GM21619 (cell line): ENCODE data around the gene ILF3.
"Not testable (repeated sequence)": the region's sequence is repeated elsewhere in the genome, so short reads cannot be mapped to it uniquely, and the experiment has no call there.

Experiments
- ATAC-seq: cut with Tn5 transposase; IDR thresholded peaks from one replicate; pipeline ENCODE4 v1.9.1; 2021; ENCODE audit not compliant: unreplicated experiment

Gene ILF3

DNA sequence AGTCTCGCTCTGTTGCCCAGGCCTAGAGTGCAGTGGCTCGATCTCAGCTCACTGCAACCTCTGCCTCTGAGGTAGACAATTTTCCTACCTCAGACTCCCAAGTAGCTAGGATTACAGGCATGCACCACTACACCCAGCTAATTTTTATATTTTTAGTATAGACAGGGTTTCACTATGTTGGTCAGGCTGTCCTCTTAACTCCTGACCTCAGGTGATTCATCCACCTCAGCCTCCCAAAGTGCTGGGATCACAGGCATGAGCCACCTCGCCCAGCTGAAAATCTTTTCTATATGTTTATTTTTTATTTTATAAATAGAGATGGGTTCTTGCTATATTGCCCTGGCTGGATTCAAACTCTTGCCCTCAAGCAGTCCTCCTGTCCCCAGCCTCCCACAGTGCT, 17.8 kb downstream of the ILF3 start:
- not testable (repeated sequence) for ATAC-seq

DNA sequence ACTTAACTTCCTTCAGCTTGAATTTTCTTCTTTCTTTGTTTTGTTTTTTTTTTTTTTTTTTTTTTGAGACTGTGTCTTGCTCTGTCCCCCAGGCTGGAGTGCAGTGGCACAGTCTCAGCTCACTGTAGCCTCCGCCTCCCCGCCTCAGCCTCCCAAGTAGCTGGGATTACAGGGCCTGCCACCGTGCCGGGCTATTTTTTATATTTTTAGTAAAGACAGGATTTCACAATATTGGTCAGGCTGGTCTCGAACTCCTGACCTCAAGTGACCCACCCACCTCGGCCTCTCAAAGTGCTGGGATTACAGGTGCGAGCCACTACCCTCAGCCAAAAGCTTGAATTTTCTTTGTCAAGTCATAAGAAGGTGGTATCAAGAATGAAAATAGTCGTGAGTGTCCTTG, 21.1 kb downstream of the ILF3 start:
- ATAC-seq: not testable (repeated sequence)

DNA sequence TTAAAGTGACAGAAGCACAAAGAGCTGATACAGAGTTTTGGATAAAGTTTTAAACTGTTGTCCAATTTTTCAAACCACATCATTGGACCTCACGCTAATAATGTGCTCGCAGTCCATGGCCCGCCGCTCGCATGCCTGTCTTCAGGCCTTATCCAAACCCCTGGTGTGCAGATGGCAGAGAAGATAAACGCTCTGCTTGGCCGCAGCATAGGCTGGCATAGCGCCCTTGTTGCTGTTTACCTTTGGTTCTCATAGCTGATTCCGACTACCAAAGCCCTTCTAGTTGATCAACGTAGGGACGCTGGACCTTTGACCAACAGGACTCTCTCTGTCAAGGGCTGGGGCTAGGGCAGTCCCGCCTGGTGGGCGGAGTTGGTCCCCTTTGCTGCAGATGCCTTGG, 23.6 kb downstream of the ILF3 start:
- ATAC-seq: no peak

DNA sequence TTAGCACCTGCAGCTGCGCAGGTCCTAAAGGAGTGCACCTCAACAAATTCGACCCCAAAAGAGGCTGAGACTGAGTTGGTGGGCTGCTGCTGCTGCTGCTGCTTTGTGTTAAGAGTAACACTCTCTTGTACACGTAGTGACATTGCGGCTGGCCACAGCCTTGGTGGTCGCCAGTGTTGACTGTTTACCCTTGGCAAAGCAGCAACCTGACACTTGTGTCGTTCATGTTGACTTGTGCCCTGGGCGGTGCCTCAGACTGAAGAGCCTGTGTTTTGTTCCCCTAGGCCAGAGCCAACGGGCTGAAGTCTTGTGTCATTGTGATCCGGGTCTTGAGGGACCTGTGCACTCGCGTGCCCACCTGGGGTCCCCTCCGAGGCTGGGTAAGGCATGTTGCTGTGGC, 24.7 kb downstream of the ILF3 start:
- ATAC-seq: no peak

DNA sequence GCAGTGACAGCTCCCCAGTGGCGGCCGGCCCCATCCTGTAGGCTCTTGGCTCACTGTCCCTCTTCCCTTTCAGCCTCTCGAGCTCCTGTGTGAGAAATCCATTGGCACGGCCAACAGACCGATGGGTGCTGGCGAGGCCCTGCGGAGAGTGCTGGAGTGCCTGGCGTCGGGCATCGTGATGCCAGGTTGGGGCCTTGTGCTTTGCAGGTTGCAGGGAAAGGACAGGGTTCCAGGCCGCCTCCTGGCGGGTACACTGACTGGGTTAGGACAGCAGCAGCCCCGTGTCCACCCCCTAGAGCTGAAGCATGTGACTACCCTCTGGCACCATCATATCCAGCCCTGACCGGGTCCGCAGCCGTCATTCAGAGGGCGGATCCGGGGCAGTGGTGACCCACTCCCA, 25.6 kb downstream of the ILF3 start:
- no peak for ATAC-seq

DNA sequence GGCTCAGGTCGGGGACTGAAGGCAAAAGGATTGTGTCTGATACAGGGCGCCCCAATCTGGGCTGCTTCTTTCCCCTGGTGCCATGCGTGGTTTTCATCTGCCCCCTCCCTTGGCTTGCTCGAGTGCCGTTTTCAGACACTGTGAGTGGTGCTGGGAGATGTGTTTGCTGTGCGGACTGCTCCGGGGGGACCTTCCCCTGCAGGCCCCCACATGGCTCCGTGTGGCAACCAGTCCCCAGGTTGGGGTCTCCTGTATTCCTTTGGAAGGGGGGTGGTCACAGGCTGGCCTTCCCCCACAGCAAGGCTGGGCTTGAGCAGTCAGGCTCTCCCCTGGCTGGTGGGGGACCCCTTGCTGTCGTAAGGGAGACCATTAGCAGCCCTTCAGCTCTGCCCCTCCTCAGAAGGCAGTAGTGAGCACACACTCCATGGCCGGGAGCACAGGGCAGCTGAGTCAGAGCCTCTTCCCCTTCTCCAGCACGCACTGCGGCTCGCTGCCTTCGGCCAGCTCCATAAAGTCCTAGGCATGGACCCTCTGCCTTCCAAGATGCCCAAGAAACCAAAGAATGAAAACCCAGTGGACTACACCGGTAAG, 26.5 kb downstream of the ILF3 start:
- ATAC-seq: no peak

DNA sequence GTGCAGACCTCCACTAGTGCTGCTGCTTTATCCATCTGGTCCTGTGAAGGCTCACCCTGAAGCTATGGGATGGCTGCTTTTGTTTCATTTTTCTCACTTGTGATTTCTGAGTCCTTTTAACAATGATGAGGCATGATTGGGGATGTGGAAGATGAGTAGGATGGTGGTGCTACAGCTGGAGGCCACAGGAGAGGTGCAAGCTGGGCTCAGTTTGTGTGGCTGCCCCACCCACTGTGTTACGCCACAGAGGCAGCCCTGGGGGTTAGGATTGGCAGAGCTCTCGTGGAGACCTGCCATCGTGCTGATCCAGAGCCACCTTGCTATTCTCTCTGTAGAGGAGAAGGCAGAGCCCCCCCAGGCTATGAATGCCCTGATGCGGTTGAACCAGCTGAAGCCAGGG, 27.5 kb downstream of the ILF3 start:
- ATAC-seq: no peak

DNA sequence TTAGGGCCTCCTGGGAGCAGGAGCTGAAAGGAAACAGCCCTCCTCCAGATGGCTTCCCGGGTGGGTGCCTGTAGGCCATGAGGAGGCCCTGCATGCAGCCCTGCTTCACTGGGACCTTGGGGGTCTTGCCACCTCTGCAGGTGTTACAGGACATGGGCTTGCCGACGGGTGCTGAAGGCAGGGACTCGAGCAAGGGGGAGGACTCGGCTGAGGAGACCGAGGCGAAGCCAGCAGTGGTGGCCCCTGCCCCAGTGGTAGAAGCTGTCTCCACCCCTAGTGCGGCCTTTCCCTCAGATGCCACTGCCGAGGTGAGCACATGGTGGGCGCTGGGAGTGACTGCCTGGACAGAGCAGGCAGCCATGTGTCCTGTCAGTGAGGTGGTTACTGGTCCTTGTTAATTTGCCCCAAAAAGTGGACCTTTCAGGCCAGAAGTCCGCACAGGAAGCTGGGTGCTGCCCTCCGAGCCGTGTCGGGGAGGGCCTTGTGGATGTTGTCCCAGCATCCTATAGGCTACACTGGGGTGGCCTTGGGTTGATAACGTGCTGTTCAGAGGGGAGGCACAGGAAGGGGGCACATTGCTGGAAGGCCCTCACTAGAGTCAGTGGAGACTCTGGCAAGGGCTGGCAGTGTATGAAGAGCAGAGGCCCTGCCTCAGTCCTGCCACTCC, 28.4 kb downstream of the ILF3 start:
- no peak for ATAC-seq

DNA sequence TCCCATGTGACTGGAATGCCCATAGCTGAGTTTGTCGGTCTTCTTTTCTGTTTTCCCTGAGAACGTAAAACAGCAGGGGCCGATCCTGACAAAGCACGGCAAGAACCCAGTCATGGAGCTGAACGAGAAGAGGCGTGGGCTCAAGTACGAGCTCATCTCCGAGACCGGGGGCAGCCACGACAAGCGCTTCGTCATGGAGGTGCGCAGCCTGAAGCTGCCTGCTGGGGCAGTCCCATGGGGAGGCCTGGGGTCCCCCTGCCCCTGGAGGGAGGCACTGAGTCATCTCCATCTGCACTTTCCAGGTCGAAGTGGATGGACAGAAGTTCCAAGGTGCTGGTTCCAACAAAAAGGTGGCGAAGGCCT, 28.9 kb downstream of the ILF3 start:
- ATAC-seq: no peak

DNA sequence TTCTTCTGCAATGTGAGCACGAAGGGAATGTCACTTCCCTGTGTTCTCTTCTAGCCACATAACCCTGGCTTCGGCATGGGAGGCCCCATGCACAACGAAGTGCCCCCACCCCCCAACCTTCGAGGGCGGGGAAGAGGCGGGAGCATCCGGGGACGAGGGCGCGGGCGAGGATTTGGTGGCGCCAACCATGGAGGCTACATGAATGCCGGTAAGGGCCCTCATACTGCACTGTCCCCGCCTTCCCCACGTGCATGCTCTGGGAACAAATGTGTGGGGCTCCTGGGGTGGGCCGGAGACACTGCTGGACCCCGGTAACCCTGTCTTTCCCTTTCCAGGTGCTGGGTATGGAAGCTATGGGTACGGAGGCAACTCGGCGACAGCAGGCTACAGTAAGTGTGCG, 29.4 kb downstream of the ILF3 start:
- ATAC-seq: no peak

DNA sequence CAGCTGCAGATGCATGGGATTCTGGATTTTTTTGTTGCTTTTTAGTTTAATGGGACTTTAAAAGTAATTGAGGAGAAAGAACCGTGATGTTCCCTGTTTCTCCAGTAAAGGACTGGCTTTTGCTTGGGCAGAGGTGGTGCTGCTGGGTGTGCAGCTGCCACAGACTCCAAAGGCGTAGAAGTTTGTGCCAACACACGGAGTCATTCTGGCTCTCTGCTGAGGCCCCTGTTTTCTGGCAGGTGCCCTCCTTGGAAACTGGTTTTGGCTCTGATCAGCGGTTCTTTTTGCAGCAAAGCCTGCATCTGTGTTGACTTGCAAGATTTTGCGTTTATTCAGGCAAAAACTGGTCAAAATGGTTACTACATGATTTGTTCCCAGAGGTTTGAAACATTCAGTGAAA, 31.1 kb downstream of the ILF3 start:
- no peak for ATAC-seq

DNA sequence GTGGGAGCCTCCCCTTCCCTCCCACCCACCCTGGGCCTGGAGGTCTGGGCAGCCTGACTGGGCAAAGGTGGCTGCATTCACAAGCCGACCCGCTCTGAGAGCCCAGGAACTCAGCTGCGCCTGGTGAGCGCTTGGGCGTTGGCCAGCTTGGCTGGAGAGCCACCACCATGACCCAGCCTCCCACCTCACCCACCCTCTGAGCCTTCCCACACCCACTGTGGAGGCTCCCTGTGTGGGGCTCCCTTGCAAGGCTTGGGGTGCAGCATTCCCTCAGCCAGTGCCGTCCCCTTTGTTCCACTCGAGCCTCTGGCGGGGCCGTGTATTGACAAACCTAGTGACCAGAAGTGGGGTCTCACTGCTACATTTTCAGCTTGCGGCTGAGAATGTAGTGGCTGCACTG, 32.0 kb downstream of the ILF3 start:
- ATAC-seq: no peak

DNA sequence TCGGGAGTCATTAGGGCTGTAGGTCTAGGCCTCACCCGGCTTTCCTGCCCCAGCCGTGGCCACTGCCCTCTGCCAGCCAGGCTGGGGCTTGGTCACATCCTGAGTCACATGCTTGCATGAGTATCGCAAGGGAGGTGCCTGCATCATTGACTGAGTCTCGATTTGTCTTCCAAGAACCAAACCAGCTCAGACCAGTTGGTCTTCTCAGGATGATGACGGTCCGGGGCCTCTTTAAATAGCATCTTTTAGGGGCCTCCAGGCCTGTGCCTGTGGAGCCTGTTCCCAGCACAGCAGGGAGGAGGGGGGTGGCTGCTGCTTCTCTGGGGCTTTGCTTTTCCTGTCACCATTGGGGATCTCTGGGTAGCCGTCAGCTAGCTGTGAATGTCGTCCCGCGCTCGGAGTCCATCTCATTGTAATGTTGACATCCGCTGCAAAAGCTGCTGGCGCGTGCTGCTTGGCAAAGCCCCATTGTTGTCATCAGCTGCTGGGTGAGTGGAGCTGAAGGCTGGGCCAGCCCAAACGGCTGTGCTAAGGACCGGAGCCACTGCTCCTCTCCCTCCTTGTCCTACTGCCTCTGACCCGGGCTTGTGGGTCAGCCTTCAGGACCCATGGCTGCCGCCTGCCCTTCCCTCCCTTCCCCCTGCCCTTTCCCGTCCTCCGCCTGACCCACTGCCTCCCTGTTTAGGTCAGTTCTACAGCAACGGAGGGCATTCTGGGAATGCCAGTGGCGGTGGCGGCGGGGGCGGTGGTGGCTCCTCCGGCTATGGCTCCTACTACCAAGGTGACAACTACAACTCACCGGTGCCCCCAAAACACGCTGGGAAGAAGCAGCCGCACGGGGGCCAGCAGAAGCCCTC, 32.7 kb downstream of the ILF3 start:
- ATAC-seq: no peak

DNA sequence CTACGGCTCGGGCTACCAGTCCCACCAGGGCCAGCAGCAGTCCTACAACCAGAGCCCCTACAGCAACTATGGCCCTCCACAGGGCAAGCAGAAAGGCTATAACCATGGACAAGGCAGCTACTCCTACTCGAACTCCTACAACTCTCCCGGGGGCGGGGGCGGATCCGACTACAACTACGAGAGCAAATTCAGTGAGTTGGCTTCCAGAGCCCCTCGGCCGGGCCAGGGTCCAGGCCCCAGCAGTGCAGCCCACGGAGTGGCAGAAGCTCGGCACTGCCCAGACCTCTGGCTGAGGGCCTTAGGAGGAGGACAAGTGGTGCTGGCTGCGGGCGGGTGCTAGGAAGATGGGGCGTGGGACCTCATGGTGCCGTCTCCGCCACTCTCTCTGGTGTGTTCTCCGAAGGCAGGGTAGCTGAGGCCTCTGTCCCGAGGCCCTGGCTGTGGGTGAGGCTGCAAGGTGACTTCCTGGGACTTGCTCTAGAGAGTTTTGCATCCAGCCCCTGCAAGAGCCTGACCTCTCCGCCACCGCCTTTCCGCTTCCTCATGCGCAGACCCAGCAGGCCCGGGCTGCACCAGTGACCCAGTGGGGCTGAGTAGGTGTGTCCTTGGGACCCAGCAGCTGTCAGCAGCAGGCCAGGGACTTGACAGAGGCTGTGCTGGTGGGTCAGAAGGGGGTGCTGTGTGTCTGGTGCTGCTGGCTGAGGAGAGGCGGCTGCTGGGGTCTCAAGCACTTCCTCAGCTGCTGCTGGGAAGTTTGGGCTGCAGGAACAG, 33.6 kb downstream of the ILF3 start:
- ATAC-seq: no peak

DNA sequence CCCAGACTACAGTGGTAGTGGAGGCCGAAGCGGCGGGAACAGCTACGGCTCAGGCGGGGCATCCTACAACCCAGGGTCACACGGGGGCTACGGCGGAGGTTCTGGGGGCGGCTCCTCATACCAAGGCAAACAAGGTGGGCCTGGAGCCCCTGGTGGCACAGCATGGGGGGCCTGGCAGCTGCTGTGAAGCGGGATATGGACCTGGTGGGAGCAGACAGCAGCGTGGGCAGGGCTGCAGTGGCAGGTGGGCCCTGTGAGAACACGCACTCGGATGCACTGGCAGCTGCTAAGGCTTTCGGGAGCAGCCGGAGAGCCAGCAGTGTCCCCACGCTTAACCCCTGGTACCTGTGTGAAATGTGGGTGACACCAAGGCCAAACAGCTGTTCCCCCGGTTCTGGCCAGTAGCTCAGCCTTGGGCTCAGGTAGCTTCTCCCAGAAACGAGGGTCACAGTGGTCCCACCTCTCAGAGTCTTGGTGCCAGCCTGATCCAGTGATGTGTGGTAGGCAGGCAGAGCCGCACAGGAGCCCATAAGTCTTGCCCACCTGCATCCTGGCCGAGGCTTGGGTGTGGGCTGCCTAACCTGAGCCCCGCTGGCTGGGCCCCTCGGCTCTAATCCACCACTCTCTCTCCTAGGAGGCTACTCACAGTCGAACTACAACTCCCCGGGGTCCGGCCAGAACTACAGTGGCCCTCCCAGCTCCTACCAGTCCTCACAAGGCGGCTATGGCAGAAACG, 34.6 kb downstream of the ILF3 start:
- ATAC-seq: no peak

DNA sequence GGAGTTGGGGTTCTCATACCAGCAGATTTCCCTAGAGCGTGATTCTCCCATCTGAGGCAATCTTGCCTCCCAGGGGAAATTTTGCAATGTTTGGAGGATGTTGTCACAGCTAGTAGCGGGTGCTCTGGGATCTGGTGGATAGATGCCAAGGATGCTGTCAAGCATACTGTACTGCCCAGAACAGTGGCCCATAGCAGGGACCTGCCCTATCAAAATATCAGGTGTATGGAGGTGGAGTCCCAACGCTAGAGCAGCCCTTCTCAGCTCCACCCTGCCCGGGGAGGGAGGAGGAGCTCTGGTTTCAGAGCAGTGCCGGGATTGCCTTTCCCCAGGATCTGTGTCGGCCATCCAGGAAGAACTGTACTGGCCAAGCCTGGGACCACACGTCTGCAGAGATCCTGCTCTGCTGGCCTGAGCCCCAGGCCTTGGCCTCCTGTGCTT, 36.2 kb downstream of the ILF3 start:
- no peak for ATAC-seq

DNA sequence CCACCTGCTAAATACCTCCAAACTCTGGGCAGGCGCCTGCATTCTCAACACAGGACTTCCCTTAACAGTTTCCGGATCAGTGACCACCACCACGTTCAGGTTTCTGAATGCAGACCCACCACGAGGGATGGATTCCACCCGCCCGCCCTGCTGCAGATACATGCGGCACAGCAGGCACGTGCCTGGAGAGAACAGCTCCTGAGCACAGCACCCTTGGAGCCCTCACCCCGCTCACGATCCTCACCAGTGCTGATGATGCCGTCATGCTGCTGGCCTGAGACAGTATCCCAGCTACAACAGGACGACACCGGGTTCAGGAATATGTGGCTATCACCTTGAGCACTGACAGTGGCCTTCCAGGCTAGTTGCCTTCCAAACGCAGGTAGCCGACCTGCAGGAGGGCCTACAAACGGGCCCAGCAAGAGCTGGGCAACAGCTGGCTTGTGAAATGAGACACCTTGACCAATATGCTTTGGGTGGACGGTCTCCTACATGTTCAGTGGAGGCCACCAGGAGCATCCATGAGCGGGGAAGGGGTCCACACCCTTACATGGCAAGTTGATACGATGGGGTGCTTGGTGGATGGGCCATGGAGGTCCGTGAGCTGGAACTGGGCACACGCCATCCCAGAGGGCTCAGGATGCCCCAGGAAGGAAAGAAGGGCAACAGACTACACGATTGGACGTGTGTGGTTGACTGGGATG, 37.2 kb downstream of the ILF3 start:
- ATAC-seq: no peak

DNA sequence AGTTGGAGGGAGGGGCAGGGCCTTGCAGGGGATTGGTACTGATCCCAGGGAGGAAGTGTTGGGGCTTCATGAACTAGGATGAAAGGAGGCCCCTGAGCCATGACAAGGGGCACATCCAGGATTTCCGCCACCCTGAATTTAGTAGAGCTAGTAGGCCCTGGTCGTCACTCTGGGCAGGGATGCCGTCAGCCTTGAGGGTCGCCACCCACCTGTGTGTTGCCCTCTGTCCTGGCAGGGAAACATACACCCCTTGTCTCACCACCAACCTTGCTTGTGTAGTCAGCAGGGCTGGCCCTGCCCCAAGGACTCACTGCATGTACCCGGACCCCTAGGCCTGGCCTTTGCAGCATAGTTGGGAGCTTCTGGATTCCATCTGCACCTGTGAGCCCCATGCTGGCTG, 37.7 kb downstream of the ILF3 start:
- no peak for ATAC-seq

DNA sequence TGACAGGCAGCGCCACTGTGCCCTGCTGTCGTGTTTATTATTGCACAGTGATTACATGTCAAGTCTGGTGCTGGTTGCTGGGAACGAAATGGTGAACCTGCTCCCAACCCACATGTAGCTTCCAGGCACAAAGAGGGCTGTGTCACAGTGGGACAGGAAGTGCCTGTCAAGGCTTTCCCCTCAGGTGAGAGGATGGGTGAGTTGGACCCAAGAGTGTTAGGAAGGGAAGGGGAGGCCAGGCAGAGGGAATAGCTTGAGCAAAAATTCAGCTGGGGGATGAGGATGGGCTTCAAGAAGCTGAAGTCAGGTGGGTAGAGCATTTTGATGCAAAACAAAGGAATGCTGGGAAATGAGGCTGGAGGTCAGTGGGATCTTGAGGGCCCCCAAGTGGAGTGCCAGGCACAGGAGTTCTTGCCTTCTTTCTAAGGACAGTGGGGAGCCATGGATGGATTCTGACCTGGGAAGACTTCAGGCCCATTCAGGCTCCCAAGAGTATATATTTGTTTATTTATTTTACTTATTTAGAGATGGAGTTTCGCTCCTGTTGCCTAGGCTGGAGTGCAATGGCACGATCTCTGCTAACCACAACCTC, 38.6 kb downstream of the ILF3 start:
- no peak for ATAC-seq
